Uterus (tissue), 4 donors: ENCODE data around the gene PDLIM7. TPM values are rescaled to one million over a fixed set of nuclear protein-coding genes. Genes with fewer than 3 reads are reported as not detected.

ENCODE experiments used
- DNase-seq, 2 donors: peaks; one replicate each; pipeline ENCODE4 v3.0.0-alpha.2; 2019 to 2020
- H3K27ac ChIP-seq, 2 donors: fragments of 200-600 bp; sonication (generic); 1 replicate in 1 of 2; 2 replicates in 1 of 2; pipeline ENCODE4 v1.5.1; 2016 to 2018
- H3K27me3 ChIP-seq, 2 donors: fragments of 200-600 bp; sonication (generic); one replicate each; pipeline ENCODE4 v1.5.1; 2018 to 2019; ENCODE audit warnings: control low read depth in 1 of 2
- H3K36me3 ChIP-seq, 2 donors: fragments of 200-600 bp; sonication (generic); one replicate each; pipeline ENCODE4 v1.5.1; 2019; ENCODE audit warnings: control low read depth in 1 of 2
- H3K4me1 ChIP-seq, 2 donors: fragments of 200-600 bp; sonication (generic); one replicate each; pipeline ENCODE4 v1.5.1; 2018 to 2019; ENCODE audit warnings: control low read depth in 1 of 2
- H3K4me3 ChIP-seq, 2 donors: fragments of 200-600 bp; sonication (generic); 1 replicate in 1 of 2; 2 replicates in 1 of 2; pipeline ENCODE4 v1.5.1; 2018 to 2019; ENCODE audit warnings: mild to moderate bottlenecking in 1 of 2
- H3K9me3 ChIP-seq, 2 donors: fragments of 200-600 bp; sonication (generic); one replicate each; pipeline ENCODE4 v1.5.1; 2019; ENCODE audit warnings: control low read depth in 1 of 2
- POLR2A ChIP-seq, 2 donors: fragments of 450-650 bp; IDR thresholded peaks; one replicate each; pipeline ENCODE4 v1.6.1; 2016; ENCODE audit warnings: antibody characterized with exemption in 2 of 2, mild to moderate bottlenecking in 1 of 2, moderate library complexity in 1 of 2
- intact Hi-C: fragments of 100-400 bp; cut with DNase I; formaldehyde crosslinking; loops from one replicate; pipeline ENCODE4 v1.15.1; 2023; ENCODE audit warnings: low total_unique reads
- total RNA-seq, 4 donors: library from RNA; depleted of rRNA in 3 of 4; stranded (reverse); fragments of >200 nt in 3 of 4; gene quantifications; one replicate each; pipeline versions ENCODE4 v1.1.0 to v1.2.4, GENCODE V29; 2014 to 2023
- TF ChIP-seq, protein P1 (sequence below), 4 experiments: fragments of 200-600 bp in 2 of 4; fragments of 450-650 bp in 2 of 4; sonication (generic) in 2 of 4; IDR thresholded peaks; one replicate each; pipeline ENCODE4 v1.5.1; 2016 to 2019; ENCODE audit warnings: antibody characterized with exemption in 4 of 4, mild to moderate bottlenecking in 2 of 4, moderate library complexity in 1 of 4
- donor health status: DM: yes; HTN: yes; CAD: no.

Gene PDLIM7
- total RNA-seq, 4 donors from 2014 or later = 102 to 543 (median 193) TPM

GRCh38 chr5:177443144-177443983 is 54.0 kb downstream of the PDLIM7 start:
- no peak overlapping the region for H3K4me3 ChIP-seq
- TF ChIP-seq POLR2A (IDR thresholded peaks at IDR 0.05) = no peak
- TF ChIP-seq, protein P1, sequence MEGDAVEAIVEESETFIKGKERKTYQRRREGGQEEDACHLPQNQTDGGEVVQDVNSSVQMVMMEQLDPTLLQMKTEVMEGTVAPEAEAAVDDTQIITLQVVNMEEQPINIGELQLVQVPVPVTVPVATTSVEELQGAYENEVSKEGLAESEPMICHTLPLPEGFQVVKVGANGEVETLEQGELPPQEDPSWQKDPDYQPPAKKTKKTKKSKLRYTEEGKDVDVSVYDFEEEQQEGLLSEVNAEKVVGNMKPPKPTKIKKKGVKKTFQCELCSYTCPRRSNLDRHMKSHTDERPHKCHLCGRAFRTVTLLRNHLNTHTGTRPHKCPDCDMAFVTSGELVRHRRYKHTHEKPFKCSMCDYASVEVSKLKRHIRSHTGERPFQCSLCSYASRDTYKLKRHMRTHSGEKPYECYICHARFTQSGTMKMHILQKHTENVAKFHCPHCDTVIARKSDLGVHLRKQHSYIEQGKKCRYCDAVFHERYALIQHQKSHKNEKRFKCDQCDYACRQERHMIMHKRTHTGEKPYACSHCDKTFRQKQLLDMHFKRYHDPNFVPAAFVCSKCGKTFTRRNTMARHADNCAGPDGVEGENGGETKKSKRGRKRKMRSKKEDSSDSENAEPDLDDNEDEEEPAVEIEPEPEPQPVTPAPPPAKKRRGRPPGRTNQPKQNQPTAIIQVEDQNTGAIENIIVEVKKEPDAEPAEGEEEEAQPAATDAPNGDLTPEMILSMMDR (IDR thresholded peaks at IDR 0.05) = no peak
- no peak for DNase-seq
- H3K4me1 ChIP-seq = peaks cover 0 to 16% of the 10 kb centered on the region in 2 donors
- H3K27me3 ChIP-seq = no peaks in the 10 kb centered on the region
- no peaks in the 10 kb centered on the region for H3K9me3 ChIP-seq
- intact Hi-C loops = no loop called here
- H3K27ac ChIP-seq = no peak overlapping the region
- no peaks in the 10 kb centered on the region for H3K36me3 ChIP-seq

GRCh38 chr5:177442066-177442826 is 55.2 kb downstream of the PDLIM7 start:
- no peak overlapping the region for H3K4me3 ChIP-seq
- intact Hi-C loops = no loop called here
- no peak for DNase-seq
- TF ChIP-seq, protein P1 (IDR thresholded peaks at IDR 0.05) = no peak
- no peak for TF ChIP-seq POLR2A (IDR thresholded peaks at IDR 0.05)
- H3K4me1 ChIP-seq = peaks cover 0 to 12% of the 10 kb centered on the region in 2 donors
- H3K27ac ChIP-seq = no peak overlapping the region
- no peaks in the 10 kb centered on the region for H3K9me3 ChIP-seq
- no peaks in the 10 kb centered on the region for H3K27me3 ChIP-seq
- H3K36me3 ChIP-seq = no peaks in the 10 kb centered on the region

DNA sequence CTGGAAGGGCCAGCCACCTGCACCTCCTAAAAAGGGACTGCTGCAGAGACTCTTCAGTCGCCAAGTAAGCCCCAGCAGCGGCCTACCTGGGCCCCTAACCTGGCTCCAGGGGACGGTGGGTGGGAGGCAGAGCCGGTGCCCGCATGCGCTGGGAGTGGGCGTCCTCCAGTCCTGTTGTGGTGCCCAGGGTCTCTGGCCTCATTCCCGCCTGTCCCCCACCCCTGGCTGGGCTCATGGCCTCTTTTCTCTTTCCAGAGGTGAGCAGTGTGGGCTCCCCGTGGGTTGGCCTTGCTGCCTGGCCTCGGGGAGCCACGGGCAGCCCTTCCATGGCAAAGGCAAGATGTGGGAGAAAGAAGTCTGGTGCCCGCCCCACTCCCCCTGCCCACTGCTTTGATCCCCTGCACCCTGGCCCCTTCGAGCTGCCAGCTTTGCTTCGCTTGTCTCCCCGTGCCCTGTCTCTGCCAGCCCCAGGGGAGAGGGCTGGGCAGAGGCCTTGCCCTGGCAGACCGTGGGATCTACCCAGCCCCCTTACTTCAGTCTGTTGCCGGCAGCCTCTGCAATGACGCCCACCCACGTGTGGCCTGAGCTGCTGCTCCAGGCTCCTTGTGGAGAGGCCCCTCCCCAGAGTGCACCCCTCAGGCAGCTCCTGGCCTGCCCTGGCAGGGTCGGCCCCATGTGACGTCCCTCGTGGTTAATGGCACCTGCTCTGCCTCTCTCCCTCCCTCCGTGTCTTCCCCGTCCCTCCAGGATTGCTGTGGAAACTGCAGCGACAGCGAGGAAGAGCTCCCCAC is 56.2 kb downstream of the PDLIM7 start:
- H3K36me3 ChIP-seq = no peaks in the 10 kb centered on the region
- no peaks in the 10 kb centered on the region for H3K9me3 ChIP-seq
- no peak overlapping the region for H3K27ac ChIP-seq
- no peak overlapping the region for H3K4me3 ChIP-seq
- H3K27me3 ChIP-seq = no peaks in the 10 kb centered on the region
- intact Hi-C loops = no loop called here
- TF ChIP-seq, protein P1 (IDR thresholded peaks at IDR 0.05) = no peak
- TF ChIP-seq POLR2A (IDR thresholded peaks at IDR 0.05) = no peak
- H3K4me1 ChIP-seq = peaks cover 0 to 4% of the 10 kb centered on the region in 2 donors
- DNase-seq = no peak

DNA sequence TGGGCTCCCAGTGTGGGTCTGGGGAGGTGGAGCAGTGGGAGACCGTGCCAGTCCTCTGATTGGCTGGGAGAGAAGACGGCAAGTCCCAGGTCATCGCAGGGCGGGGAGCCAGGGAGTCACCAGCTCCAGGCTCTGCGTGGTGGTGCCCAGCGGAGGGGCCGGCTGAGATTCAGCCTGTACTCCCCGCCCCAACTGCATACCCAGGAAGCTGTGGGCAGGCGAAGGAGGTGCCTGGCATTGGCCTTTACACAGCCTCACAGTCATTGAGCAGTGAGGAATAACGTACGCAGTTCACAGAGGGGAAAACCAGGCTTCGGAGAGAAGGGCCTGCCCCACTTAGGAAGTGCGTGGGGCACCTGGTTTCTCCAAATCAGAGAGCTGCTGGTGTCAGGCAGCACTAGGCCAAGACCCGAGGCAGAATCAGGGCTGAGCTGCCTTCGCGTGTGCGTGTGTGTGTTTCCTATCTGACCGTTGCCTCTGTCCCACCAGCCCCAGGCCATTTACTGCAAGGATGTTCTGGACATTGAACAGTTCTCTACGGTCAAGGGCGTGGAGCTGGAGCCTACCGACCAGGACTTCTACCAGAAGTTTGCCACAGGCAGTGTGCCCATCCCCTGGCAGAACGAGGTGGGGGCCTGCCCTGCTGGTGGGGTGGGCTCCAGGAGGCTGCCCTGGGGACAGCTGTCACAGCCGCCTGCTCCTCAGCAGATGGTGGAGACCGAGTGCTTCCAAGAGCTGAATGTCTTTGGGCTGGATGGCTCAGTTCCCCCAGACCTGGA is 57.0 kb downstream of the PDLIM7 start:
- H3K27me3 ChIP-seq = no peaks in the 10 kb centered on the region
- no peaks in the 10 kb centered on the region for H3K36me3 ChIP-seq
- DNase-seq = no peak
- no peaks in the 10 kb centered on the region for H3K9me3 ChIP-seq
- H3K4me1 ChIP-seq = no peaks in the 10 kb centered on the region
- H3K27ac ChIP-seq = no peak overlapping the region
- no peak overlapping the region for H3K4me3 ChIP-seq
- intact Hi-C loops = no loop called here
- no peak for TF ChIP-seq POLR2A (IDR thresholded peaks at IDR 0.05)
- TF ChIP-seq, protein P1 (IDR thresholded peaks at IDR 0.05) = no peak
